HEK293 (cell line): ENCODE measurements around the gene WDR64.

Experiments used
- CTCF ChIA-PET: fragments of 350-600 bp; formaldehyde crosslinking; extraction: SDS; loops from one replicate; lab custom pipeline; 2021; ENCODE audit warnings: antibody characterized with exemption; lab: Yijun Ruan, JAX
- POLR2A ChIA-PET: fragments of 300-600 bp; formaldehyde crosslinking; extraction: SDS; loops from one replicate; lab custom pipeline; 2020; ENCODE audit warnings: antibody characterized with exemption, inconsistent platforms; lab: Yijun Ruan, JAX
- H3K27ac ChIP-seq: fragments of 200-500 bp; sonication (Bioruptor generic); 2 replicates; pipeline ENCODE4 v1.5.1; 2014; ENCODE audit warnings: low read depth, low read length, control low read depth, inconsistent platforms; ENCODE audit errors: extremely low read depth
- H3K36me3 ChIP-seq, 2 experiments: fragments of 200-500 bp in 1 of 2; sonication (Bioruptor generic) in 1 of 2; 1 replicate in 1 of 2; 2 replicates in 1 of 2; pipeline ENCODE4 v1.5.1; 2014 to 2017; ENCODE audit warnings: inconsistent platforms in 2 of 2, low read length in 2 of 2; ENCODE audit not compliant: control insufficient read depth in 2 of 2, insufficient read depth in 1 of 2
- H3K4me1 ChIP-seq: fragments of 200-500 bp; sonication (Bioruptor generic); 2 replicates; pipeline ENCODE4 v1.5.1; 2014; ENCODE audit warnings: mild to moderate bottlenecking, low read length, inconsistent platforms; ENCODE audit not compliant: control insufficient read depth, insufficient read depth
- H3K4me3 ChIP-seq: 2 replicates; pipeline ENCODE4 v1.5.1; 2011; ENCODE audit warnings: low read depth, mild to moderate bottlenecking, control low read depth, low read length, moderate library complexity
- H3K9me3 ChIP-seq: fragments of 200-500 bp; sonication (Bioruptor generic); 2 replicates; pipeline ENCODE4 v1.5.1; 2014; ENCODE audit warnings: low read depth, low read length, inconsistent platforms; ENCODE audit not compliant: control insufficient read depth, insufficient read depth
- HOXD13 ChIP-seq: sonication (generic); formaldehyde crosslinking; IDR thresholded peaks from 2 replicates; pipeline ENCODE4 v1.8.0; 2022; ENCODE audit warnings: missing genetic modification reagents, borderline replicate concordance
- KLF1 ChIP-seq: fragments of 450-650 bp; formaldehyde crosslinking; IDR thresholded peaks from 2 replicates; pipeline ENCODE4 v1.5.1; 2016; ENCODE audit warnings: missing biosample characterization, missing genetic modification characterization
- KLF17 ChIP-seq: fragments of 450-650 bp; formaldehyde crosslinking; IDR thresholded peaks from 2 replicates; pipeline ENCODE4 v1.5.1; 2016; ENCODE audit warnings: missing biosample characterization, missing genetic modification characterization
- RBAK ChIP-seq: fragments of 450-650 bp; formaldehyde crosslinking; IDR thresholded peaks from 2 replicates; pipeline ENCODE4 v1.5.1; 2016; ENCODE audit warnings: missing biosample characterization, missing genetic modification characterization
- SALL2 ChIP-seq: fragments of 450-650 bp; formaldehyde crosslinking; IDR thresholded peaks from 2 replicates; pipeline ENCODE4 v1.5.0; 2017; ENCODE audit warnings: missing biosample characterization, mild to moderate bottlenecking, missing genetic modification characterization, borderline replicate concordance
- TCF7L2 ChIP-seq: IDR thresholded peaks from 2 replicates; pipeline ENCODE4 v1.6.1; 2011; ENCODE audit warnings: low read depth, mild to moderate bottlenecking, inconsistent platforms, low read length, moderate library complexity, borderline replicate concordance
- ZNF280D ChIP-seq: fragments of 450-650 bp; formaldehyde crosslinking; IDR thresholded peaks from 2 replicates; pipeline ENCODE4 v1.5.1; 2016; ENCODE audit warnings: missing biosample characterization, missing genetic modification characterization
- ZNF292 ChIP-seq: fragments of 450-650 bp; formaldehyde crosslinking; IDR thresholded peaks from 2 replicates; pipeline ENCODE4 v1.5.1; 2016; ENCODE audit warnings: low read depth, missing biosample characterization, missing genetic modification characterization, borderline replicate concordance
- ZNF311 ChIP-seq: fragments of 450-650 bp; formaldehyde crosslinking; IDR thresholded peaks from 2 replicates; pipeline ENCODE4 v1.5.1; 2017; ENCODE audit warnings: missing biosample characterization, missing genetic modification characterization, borderline replicate concordance
- ZNF473 ChIP-seq: fragments of 450-650 bp; formaldehyde crosslinking; IDR thresholded peaks from 2 replicates; pipeline ENCODE4 v1.5.1; 2017; ENCODE audit warnings: missing biosample characterization, missing genetic modification characterization
- ZNF548 ChIP-seq: fragments of 450-650 bp; formaldehyde crosslinking; IDR thresholded peaks from 2 replicates; pipeline ENCODE4 v1.5.1; 2016; ENCODE audit warnings: missing biosample characterization, missing genetic modification characterization
- ZNF558 ChIP-seq: fragments of 450-650 bp; formaldehyde crosslinking; IDR thresholded peaks from 2 replicates; pipeline ENCODE4 v1.5.1; 2016; ENCODE audit warnings: missing biosample characterization, missing genetic modification characterization
- ZNF561 ChIP-seq: fragments of 450-650 bp; IDR thresholded peaks from 2 replicates; pipeline ENCODE4 v1.5.1; 2018; ENCODE audit warnings: missing biosample characterization, missing genetic modification characterization, borderline replicate concordance
- ZNF571 ChIP-seq: fragments of 450-650 bp; formaldehyde crosslinking; IDR thresholded peaks from 2 replicates; pipeline ENCODE4 v1.5.0; 2017; ENCODE audit warnings: missing biosample characterization, missing genetic modification characterization
- ZNF585B ChIP-seq: fragments of 450-650 bp; formaldehyde crosslinking; IDR thresholded peaks from 2 replicates; pipeline ENCODE4 v1.5.1; 2016; ENCODE audit warnings: missing biosample characterization, missing genetic modification characterization
- ZNF623 ChIP-seq: fragments of 450-650 bp; formaldehyde crosslinking; IDR thresholded peaks from 2 replicates; pipeline ENCODE4 v1.5.1; 2016; ENCODE audit warnings: missing biosample characterization, missing genetic modification characterization
- ZNF785 ChIP-seq: fragments of 450-650 bp; formaldehyde crosslinking; IDR thresholded peaks from 2 replicates; pipeline ENCODE4 v1.5.1; 2016; ENCODE audit warnings: missing biosample characterization, missing genetic modification characterization
- TF ChIP-seq, protein P1 (sequence below): fragments of 450-650 bp; formaldehyde crosslinking; IDR thresholded peaks from 2 replicates; pipeline ENCODE4 v1.5.1; 2017; ENCODE audit warnings: missing biosample characterization, mild to moderate bottlenecking, missing genetic modification characterization, moderate library complexity
- TF ChIP-seq, protein P2 (sequence below): fragments of 450-650 bp; formaldehyde crosslinking; conservative IDR thresholded peaks from 2 replicates; pipeline ENCODE4 v1.5.1; 2016; ENCODE audit warnings: low read depth, missing biosample characterization, missing genetic modification characterization

The WDR64 gene

DNA sequence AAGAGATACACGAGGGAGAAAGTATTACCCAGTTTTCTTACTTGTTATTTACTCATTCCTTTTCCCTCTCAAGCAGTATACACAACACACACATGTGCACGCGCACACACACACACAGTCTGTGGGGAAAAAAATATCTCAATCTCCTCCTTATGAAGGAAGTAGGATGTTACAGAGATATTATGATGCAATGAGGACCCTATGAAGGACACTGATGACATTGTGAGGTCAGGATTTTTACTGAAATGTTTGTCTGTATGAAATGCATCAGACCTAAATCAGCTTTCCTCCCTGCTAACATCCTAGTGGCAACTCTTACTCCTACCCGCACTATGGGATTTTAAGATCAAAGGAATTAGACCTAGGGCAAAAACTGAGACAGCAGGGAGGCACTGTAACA is at the start of gene WDR64:
Gene WDR64 (plus strand): TSS at position 270 of the 400 bp plus-strand sequence. CDS start 204 bp downstream, outside the sequence.
- TF ChIP-seq KLF1 (tag by site-specific recombination) = no peak
- TF ChIP-seq ZNF571 (tag by site-specific recombination) = no peak
- no peak for TF ChIP-seq ZNF280D (tag by site-specific recombination)
- TF ChIP-seq ZNF558 = no peak
- no peak for TF ChIP-seq ZNF473
- TF ChIP-seq, protein P1, sequence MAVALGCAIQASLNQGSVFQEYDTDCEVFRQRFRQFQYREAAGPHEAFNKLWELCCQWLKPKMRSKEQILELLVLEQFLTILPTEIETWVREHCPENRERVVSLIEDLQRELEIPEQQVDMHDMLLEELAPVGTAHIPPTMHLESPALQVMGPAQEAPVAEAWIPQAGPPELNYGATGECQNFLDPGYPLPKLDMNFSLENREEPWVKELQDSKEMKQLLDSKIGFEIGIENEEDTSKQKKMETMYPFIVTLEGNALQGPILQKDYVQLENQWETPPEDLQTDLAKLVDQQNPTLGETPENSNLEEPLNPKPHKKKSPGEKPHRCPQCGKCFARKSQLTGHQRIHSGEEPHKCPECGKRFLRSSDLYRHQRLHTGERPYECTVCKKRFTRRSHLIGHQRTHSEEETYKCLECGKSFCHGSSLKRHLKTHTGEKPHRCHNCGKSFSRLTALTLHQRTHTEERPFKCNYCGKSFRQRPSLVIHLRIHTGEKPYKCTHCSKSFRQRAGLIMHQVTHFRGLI (tag by site-specific recombination) = no peak
- no peak for TF ChIP-seq HOXD13 (CRISPR knock-in tag)
- TF ChIP-seq ZNF585B (tag by site-specific recombination) = no peak
- no peak for TF ChIP-seq ZNF548 (tag by site-specific recombination)
- TF ChIP-seq ZNF623 (tag by site-specific recombination) = no peak
- no peak for TF ChIP-seq ZNF311 (tag by site-specific recombination)
- no peak for TF ChIP-seq ZNF785
- no peak for TF ChIP-seq ZNF292
- no peaks in the 10 kb centered on the region for H3K4me1 ChIP-seq
- no peak within 1 kb of the TSS for H3K4me3 ChIP-seq
- H3K27ac ChIP-seq = no peak within 1 kb of the TSS
- no peaks in the 10 kb centered on the region for H3K36me3 ChIP-seq
- ChIA-PET POLR2A (interaction anchor here (0.6 kb wide), 1 partner anchor 544 kb away, joined by 3 read pairs; no protein-coding TSS in a partner anchor), CTCF (interaction anchor here (0.8 kb wide), 1 partner anchor 26 kb away, joined by 3 read pairs; no protein-coding TSS in a partner anchor)
- no peaks in the 10 kb centered on the region for H3K9me3 ChIP-seq

DNA sequence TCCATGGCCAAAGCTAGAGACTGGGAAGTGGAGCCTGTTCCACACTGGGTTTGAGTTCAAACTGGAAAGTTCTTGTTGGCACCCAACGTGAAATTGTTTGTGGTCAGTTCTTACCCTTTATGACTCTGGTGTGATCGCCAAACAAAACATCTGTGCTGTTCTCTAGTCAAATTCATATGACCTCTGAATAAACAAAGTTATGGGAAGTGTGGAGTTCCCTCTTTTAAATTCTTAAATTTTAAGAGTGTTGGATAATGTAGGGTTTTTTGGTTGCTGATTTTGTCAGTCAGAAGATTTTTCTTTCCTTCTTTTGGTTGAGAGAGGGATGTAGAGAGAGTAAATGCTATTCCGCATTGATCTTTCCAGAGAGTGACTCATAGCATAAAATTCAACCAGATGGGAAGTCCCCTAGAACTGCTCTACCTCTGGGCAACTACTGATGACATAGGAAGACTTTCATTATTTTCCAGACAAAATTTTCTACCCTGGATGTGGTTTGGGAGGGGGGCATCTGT is 48.3 kb upstream of the WDR64 start:
- no peaks in the 10 kb centered on the region for H3K36me3 ChIP-seq
- H3K27ac ChIP-seq = no peak overlapping the region
- CTCF ChIA-PET = interaction anchor here (0.6 kb wide), 1 partner anchor 8 kb away, joined by 3 read pairs; no protein-coding TSS in a partner anchor
- POLR2A ChIA-PET = no interaction called here
- no peaks in the 10 kb centered on the region for H3K9me3 ChIP-seq
- H3K4me3 ChIP-seq = no peak overlapping the region
- TF ChIP-seq TCF7L2 (no peak), KLF17 (no peak), RBAK (tag by site-specific recombination) (no peak), ZNF561 (tag by site-specific recombination) (no peak), SALL2 (tag by site-specific recombination) (no peak), ZNF280D (tag by site-specific recombination) (no peak)
- TF ChIP-seq, protein P2, sequence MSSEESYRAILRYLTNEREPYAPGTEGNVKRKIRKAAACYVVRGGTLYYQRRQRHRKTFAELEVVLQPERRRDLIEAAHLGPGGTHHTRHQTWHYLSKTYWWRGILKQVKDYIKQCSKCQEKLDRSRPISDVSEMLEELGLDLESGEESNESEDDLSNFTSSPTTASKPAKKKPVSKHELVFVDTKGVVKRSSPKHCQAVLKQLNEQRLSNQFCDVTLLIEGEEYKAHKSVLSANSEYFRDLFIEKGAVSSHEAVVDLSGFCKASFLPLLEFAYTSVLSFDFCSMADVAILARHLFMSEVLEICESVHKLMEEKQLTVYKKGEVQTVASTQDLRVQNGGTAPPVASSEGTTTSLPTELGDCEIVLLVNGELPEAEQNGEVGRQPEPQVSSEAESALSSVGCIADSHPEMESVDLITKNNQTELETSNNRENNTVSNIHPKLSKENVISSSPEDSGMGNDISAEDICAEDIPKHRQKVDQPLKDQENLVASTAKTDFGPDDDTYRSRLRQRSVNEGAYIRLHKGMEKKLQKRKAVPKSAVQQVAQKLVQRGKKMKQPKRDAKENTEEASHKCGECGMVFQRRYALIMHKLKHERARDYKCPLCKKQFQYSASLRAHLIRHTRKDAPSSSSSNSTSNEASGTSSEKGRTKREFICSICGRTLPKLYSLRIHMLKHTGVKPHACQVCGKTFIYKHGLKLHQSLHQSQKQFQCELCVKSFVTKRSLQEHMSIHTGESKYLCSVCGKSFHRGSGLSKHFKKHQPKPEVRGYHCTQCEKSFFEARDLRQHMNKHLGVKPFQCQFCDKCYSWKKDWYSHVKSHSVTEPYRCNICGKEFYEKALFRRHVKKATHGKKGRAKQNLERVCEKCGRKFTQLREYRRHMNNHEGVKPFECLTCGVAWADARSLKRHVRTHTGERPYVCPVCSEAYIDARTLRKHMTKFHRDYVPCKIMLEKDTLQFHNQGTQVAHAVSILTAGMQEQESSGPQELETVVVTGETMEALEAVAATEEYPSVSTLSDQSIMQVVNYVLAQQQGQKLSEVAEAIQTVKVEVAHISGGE (tag by site-specific recombination) = no peak
- H3K4me1 ChIP-seq = no peaks in the 10 kb centered on the region
